ENCODE data around the gene GAL3ST1.
"Not testable (repeated sequence)": the region's sequence is repeated elsewhere in the genome, so short reads cannot be mapped to it uniquely, and the experiment has no call there.

The GAL3ST1 gene

GRCh38 chr22:30546616-30547015 lies 27.8 kb downstream of the GAL3ST1 start, which contains the start of gene SEC14L6:
Gene SEC14L6, minus strand, starts transcription at chr22:30546741. Its CDS starts 59 bp downstream, at chr22:30546682.
- DNase-seq (ENCODE audit: low read depth, low spot score), result no peak
- H3K4me3 ChIP-seq (ENCODE audit: low read length), result no peak within 1 kb of the TSS

DNA sequence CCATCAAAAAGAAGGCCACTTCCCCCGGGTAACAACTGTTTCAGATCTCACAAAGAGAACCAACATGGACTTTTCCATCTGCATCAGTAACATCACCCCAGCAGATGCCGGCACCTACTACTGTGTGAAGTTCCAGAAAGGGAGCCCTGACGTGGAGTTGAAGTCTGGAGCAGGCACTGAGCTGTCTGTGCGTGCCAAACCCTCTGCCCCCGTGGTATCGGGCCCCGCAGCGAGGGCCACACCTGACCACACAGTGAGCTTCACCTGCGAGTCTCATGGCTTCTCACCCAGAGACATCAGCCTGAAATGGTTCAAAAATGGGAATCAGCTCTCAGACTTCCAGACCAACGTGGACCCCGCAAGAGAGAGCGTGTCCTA lies 31.7 kb downstream of the GAL3ST1 start:
- DNase-seq (ENCODE audit: low read depth, low spot score), result no peak
- no peak overlapping the region for H3K4me3 ChIP-seq (ENCODE audit: low read length)

DNA sequence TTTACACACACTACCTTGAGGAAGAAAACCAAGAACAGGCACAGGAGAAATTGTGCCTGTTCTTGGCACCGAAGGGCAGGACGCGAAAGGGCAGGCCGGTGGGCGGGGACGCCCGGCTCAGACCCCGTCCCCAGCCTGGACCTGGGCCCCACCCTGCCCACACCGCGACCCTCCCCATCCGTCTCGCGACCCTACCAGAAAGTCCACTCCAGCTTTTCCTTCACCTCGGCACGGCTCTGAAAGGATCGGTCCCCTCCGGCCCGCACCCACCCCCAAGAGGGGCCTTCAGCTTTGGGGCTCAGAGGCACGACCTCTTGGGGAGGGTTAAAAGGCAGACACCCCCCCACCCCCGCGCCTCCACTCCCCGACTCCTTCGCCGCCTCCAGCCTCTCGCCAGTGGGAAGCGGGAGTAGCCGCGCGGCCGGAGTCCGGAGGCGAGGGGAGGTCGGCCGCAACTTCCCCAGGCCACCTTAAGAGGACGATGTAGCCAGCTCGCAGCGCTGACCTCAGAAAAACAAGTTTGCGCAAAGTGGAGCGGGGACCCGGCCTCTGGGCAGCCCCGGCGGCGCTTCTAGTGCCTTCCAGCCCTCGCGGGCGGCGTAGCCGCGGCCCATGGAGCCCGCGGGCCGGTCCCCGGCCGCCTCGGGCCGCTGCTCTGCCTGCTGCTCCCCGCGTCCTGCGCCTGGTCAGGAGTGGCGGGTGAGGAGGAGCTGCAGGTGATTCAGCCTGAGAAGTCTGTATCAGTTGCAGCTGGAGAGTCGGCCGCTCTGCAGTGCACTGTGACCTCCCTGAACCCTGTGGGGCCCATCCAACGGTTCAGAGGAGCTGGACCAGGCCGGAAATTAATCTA lies 32.3 kb downstream of the GAL3ST1 start:
- no peak overlapping the region for H3K4me3 ChIP-seq (ENCODE audit: low read length)
- DNase-seq (ENCODE audit: low read depth, low spot score), result no peak

DNA sequence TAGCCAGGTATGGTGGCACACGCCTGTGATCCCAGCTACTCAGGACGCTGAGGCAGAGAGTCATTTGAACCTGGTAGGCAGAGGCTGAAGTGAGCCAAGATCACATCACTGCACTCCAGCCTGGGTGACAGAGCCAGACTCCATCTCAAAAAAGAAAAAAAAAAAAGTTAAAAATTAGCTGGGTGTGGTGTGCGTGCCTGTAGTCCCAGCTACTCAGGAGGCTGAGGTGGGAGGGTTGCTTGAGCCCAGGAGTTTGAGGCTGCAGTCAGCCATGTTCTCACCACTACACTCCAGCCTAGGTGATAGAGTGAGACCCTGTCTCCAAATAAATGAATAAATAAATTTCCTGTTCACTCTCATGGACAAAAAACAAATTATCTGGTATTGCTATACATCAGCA lies 33.0 kb downstream of the GAL3ST1 start:
- DNase-seq (ENCODE audit: low read depth, low spot score); H3K4me3 ChIP-seq (ENCODE audit: low read length): not testable (repeated sequence)

- no peak for DNase-seq (ENCODE audit: low read depth, low spot score)
- H3K4me3 ChIP-seq (ENCODE audit: low read length), result no peak overlapping the region
Measured at GRCh38 chr22:30539368-30539767, 35.1 kb downstream of the GAL3ST1 start.

GRCh38 chr22:30538280-30538679 lies 36.2 kb downstream of the GAL3ST1 start:
- DNase-seq (ENCODE audit: low read depth, low spot score), result no peak
- H3K4me3 ChIP-seq (ENCODE audit: low read length), result no peak overlapping the region

GRCh38 chr22:30537083-30537731 lies 37.3 kb downstream of the GAL3ST1 start:
- no peak for DNase-seq (ENCODE audit: low read depth, low spot score)
- no peak overlapping the region for H3K4me3 ChIP-seq (ENCODE audit: low read length)

- no peak for DNase-seq (ENCODE audit: low read depth, low spot score)
Measured at GRCh38 chr22:30535182-30535581, 39.3 kb downstream of the GAL3ST1 start.

GRCh38 chr22:30531651-30532608 lies 42.5 kb downstream of the GAL3ST1 start:
- no peak overlapping the region for H3K4me3 ChIP-seq (ENCODE audit: low read length)
- DNase-seq (ENCODE audit: low read depth, low spot score), result no peak

More at GRCh38 chr22:30535182-30535581, 39.3 kb downstream of the GAL3ST1 start:
- H3K4me3 ChIP-seq (ENCODE audit: low read length), result no peak overlapping the region

DNA sequence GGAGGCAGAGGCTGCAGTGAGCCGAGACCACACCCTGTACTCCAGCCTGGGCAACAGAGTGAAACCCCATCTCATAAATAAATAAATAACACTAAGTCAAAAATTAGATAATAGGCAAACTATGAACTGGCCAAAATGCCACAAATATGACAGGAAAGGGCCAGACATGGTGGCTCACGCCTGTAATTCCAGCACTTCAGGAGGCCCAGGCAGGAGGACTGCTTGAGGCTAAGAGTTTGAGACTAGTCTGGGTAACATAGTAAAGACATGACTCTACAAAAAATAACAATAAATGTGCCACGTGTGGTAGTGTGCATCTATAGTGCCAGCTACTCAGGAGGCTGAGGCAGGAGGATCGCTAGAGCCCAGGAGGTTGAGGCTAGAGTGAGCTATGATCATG lies 47.8 kb downstream of the GAL3ST1 start:
- no peak for DNase-seq (ENCODE audit: low read depth, low spot score)
- H3K4me3 ChIP-seq (ENCODE audit: low read length), result no peak overlapping the region

DNA sequence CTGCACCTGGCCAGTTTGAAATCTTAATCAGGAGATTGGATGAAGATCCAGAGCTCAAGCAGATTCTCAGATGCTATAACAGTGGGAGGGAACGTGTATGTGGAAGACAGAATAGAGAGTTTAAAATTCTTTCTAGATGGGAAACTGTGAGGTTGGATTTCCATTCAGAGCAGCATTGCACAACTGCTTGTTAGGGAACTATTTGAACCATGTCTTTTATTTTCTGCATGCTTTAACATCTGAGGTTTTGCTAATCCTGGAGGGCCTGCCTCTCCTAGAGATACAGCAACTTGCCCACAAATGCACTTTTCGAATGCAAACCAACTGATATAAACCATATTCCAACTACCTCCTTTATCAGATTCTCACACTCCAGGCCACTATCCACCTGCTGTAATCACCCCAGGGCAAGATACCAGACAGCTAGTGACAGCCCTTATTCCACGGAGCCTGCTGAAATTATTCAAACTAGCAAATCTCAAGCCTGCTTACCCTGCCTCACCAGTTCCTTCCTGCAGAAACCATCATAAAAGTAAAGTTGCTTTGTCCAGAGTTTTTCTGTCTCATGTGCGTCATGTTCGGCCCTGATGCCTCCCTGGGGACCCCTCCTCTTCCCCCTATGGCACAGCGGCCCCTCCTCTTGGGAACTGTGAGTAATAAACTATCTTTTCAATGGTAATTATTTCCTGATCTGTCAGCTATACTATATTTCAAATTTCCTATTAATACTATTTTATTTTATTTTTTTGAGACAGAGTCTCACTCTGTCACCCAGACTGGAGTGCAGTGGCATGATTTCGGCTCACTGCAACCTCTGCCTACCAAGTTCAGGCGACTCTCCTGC lies 50.6 kb downstream of the GAL3ST1 start:
- H3K4me3 ChIP-seq (ENCODE audit: low read length), result no peak overlapping the region
- DNase-seq (ENCODE audit: low read depth, low spot score), result no peak

DNA sequence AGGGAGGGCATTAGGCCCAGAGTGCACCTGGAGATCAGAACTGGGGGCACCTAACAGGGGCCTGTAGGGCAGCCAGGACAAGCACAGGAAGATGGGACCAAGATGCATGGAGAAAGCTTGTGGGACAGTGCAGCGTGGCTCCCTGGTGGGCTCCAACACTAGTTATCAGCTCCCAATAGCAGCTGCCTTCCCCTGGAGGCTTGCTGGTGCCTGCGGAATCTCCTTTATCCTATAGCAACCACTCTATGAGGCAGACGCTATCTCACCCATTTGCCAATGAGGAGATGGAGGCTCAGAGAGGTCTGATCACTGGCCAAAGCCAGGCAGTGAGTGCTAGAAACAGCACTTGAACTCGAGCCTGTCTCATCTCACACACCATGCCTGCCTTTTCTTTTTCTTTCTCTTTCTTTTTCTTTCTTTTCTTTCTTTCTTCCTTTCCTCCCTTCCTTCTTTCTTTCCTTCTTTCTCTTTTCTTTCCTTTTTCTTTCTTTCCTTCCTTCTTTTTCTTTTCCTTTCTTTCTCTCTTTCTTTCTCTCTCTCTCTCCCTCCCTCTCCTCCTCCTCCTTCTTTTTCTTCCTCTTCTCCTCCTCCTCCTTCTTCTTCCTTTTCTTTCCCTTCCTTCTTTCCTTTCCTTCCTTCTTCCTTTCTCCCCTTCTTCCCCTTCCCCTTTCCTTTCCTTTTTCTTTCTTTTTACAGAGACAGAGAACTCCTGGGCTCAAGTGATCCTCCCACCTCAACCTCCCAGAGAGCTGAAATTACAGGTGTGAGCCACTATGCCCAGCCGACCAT lies 52.9 kb downstream of the GAL3ST1 start:
- DNase-seq (ENCODE audit: low read depth, low spot score), result no peak
- H3K4me3 ChIP-seq (ENCODE audit: low read length), result no peak overlapping the region

- no peak for DNase-seq (ENCODE audit: low read depth, low spot score)
- H3K4me3 ChIP-seq (ENCODE audit: low read length), result no peak overlapping the region
Measured at GRCh38 chr22:30519842-30520425, 54.5 kb downstream of the GAL3ST1 start.

GRCh38 chr22:30516731-30517130 lies 57.7 kb downstream of the GAL3ST1 start:
- no peak overlapping the region for H3K4me3 ChIP-seq (ENCODE audit: low read length)
- no peak for DNase-seq (ENCODE audit: low read depth, low spot score)

DNA sequence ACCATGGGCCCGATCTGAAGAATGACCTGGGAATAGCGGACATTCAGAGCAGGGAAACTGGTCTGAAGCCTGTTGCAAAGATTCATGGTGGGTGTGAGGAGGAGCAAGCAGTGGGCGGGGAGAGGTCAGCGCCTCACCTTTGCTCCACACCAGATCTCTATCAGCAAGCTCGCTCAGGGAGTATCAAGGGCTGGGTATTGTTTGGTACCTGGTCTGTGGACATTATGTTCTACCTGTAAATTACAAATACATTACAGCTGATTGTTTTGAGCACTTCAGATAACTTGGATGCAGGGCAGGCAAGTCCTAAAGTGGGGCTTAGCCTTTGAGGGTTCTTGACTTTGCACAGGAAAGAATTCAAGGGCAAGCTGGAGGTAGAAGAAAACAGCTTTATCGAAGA lies 58.2 kb downstream of the GAL3ST1 start:
- no peak overlapping the region for H3K4me3 ChIP-seq (ENCODE audit: low read length)
- no peak for DNase-seq (ENCODE audit: low read depth, low spot score)

- no peak overlapping the region for H3K4me3 ChIP-seq (ENCODE audit: low read length)
- no peak for DNase-seq (ENCODE audit: low read depth, low spot score)
Measured at GRCh38 chr22:30514252-30514651, 60.2 kb downstream of the GAL3ST1 start.

DNA sequence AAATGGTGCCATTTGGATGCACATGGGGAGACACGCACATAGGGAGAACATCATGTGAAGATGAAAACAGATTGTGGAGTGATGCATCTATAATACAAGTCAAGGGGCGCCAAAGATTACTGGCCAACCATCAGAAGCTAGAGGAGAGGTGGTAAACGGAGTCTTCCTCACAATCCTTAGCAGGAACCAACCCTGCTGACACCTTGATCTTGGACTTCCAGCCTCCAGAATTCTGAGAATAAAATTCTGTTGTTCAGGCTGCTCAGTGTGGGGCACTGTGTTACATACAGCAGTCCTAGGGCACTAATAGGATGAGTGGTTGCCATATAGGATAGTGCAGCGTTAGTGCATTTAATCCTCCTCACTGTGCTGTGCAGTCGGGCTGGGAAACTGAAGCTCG lies 61.0 kb downstream of the GAL3ST1 start:
- H3K4me3 ChIP-seq (ENCODE audit: low read length), result no peak overlapping the region
- no peak for DNase-seq (ENCODE audit: low read depth, low spot score)

DNA sequence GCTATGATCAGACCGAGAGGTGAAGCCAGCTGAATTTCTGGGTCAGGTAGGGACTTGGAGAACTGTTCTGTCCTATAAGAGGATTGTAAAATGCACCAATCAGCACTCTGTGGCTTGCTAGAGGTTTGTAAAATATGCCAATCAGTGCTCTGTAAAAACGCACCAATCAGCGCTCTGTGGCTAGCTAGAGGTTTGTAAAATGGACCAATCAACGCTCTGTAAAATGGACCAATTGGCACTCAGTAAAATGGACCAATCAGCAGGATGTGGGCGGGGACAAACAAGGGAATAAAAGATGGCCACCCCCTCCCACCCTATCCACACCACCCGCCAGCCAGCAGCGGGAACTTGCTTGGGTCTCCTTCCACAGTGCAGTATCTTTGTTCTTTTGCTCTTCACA lies 62.6 kb downstream of the GAL3ST1 start:
- no peak for DNase-seq (ENCODE audit: low read depth, low spot score)

More for the DNA sequence above, 62.6 kb downstream of the GAL3ST1 start:
- H3K4me3 ChIP-seq (ENCODE audit: low read length), result no peak overlapping the region

Data from Jurkat, Clone E6-1 (cell line).